HG03442 (cell line): ENCODE results near the gene GNAI3.
"Not testable (repeated sequence)": the region's sequence is repeated elsewhere in the genome, so short reads cannot be mapped to it uniquely, and the experiment has no call there.

ENCODE experiments used
- ATAC-seq: cut with Tn5 transposase; IDR thresholded peaks from one replicate; pipeline ENCODE4 v1.9.1; 2021; ENCODE audit warnings: mild to moderate bottlenecking, moderate library complexity; ENCODE audit not compliant: unreplicated experiment

Gene GNAI3

GRCh38 chr1:109657395-109657794 lies 109.0 kb downstream of the GNAI3 start:
- no peak for ATAC-seq

- ATAC-seq, result no peak
These were observed 109.6 kb downstream of the GNAI3 start for GRCh38 chr1:109657970-109658369.

- ATAC-seq, result no peak
These were observed 110.2 kb downstream of the GNAI3 start for GRCh38 chr1:109658533-109659042.

- no peak for ATAC-seq
These were observed 110.7 kb downstream of the GNAI3 start for GRCh38 chr1:109659145-109659544.

- no peak for ATAC-seq
These were observed 111.7 kb downstream of the GNAI3 start for GRCh38 chr1:109659997-109660690.

GRCh38 chr1:109660691-109661026 lies 112.2 kb downstream of the GNAI3 start:
- ATAC-seq, result not testable (repeated sequence)

- no peak for ATAC-seq
These were observed 113.0 kb downstream of the GNAI3 start for GRCh38 chr1:109661391-109661790.

GRCh38 chr1:109664671-109665070 lies 116.3 kb downstream of the GNAI3 start:
- no peak for ATAC-seq

- peak; percentile 68 for ATAC-seq
These were observed 119.2 kb downstream of the GNAI3 start, which contains the start of gene GSTM2 for GRCh38 chr1:109667452-109668122. TSS of gene GSTM2 (plus strand) at chr1:109668057. CDS start at chr1:109668116, 59 bp downstream.
